Activated CD4-positive, alpha-beta T cell treated with anti-CD3 and anti-CD28 coated beads, Interleukin-2, amount 10 ng/mL, durations not matched to agents 7 days and 5 days (primary cell): ENCODE measurements around the gene WIPI1. TPM values are rescaled to one million over a fixed set of nuclear protein-coding genes. Genes with fewer than 3 reads are reported as not detected.
"Not testable (repeated sequence)": the region's sequence is repeated elsewhere in the genome, so short reads cannot be mapped to it uniquely, and the experiment has no call there.

Experiments
- CTCF ChIA-PET: fragments of 350-600 bp; sonication (Branson Sonifier 250); formaldehyde crosslinking; loops from one replicate; lab custom pipeline; 2021; ENCODE audit warnings: antibody characterized with exemption; lab: Charles Lee
- POLR2A ChIA-PET: fragments of 350-600 bp; sonication (Branson Sonifier 250); formaldehyde crosslinking; loops from one replicate; lab custom pipeline; 2021; ENCODE audit warnings: antibody characterized with exemption; lab: Charles Lee
- DNase-seq: peaks from one replicate; pipeline ENCODE4 v3.0.0-alpha.2; 2020
- H3K27ac Mint-ChIP-seq: one replicate; pipeline ENCODE4 v1.8.0; 2021; ENCODE audit warnings: mild to moderate bottlenecking, moderate library complexity, mixed read lengths
- H3K27me3 Mint-ChIP-seq: one replicate; pipeline ENCODE4 v1.8.0; 2021; ENCODE audit warnings: mixed read lengths
- H3K36me3 Mint-ChIP-seq: one replicate; pipeline ENCODE4 v1.8.0; 2021; ENCODE audit warnings: low read depth, mixed read lengths
- H3K4me1 Mint-ChIP-seq: one replicate; pipeline ENCODE4 v1.8.0; 2021; ENCODE audit warnings: mixed read lengths
- H3K4me3 Mint-ChIP-seq: one replicate; pipeline ENCODE4 v1.8.0; 2021; ENCODE audit warnings: mild to moderate bottlenecking, moderate library complexity, mixed read lengths
- H3K9me3 Mint-ChIP-seq: one replicate; pipeline ENCODE4 v1.8.0; 2021; ENCODE audit warnings: mixed read lengths
- total RNA-seq, 2 experiments: library from RNA; stranded (reverse); gene quantifications; one replicate each; pipeline ENCODE4 v1.2.3, GENCODE V29; 2021

Gene WIPI1
- total RNA-seq, 2 experiments from 2014 or later = 28.2 to 34.4 TPM

DNA sequence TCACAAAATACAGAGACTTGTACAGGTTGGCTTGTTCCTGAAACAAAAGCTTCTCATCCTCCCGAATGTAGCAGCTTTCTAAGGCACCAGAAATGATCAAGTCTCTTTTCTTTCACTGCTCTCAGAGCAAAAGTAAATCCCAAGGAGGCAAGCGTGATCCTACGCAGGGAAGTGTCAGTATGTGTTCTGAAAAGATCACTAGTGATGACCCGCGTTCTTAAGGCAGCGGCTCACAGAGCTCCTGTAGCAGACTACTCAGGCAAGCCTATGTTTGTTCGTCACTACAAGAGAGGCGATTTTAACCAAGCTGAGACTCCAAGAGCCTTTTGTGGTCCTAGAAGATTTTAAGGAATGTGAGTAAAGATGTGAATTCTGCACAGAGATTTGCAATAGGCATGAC lies 34.5 kb downstream of the WIPI1 start:
- DNase-seq = no peak
- Mint-ChIP-seq H3K27me3 (no peaks in the 10 kb centered on the region), H3K27ac (no peak overlapping the region), H3K9me3 (no peaks in the 10 kb centered on the region), H3K4me3 (no peak overlapping the region), H3K36me3 (peaks cover 36% of the 10 kb centered on the region), H3K4me1 (peaks cover 4% of the 10 kb centered on the region)
- ChIA-PET CTCF (interaction anchor here (2.3 kb wide), 1 partner anchor 10 kb away, joined by 9 read pairs; no protein-coding TSS in a partner anchor), POLR2A (no interaction called here)

DNA sequence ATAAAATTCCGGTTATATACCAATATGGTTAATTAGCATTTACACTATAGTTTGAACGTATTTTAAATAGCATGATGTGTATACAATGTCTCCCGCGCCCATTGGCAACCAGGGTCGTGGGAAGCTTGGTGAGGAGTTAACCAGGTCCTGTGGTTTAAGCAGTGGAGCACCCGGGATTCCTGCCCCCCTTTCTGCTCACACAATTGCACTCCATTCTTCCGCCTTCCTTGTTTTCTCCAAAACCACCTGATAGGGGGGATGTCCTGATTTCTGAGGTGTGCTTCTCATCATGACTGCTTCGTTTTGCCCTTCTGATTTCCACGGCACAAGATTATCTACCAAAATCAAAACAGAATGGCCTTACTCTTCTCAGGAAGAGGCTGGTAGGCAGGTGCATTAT lies 35.8 kb downstream of the WIPI1 start:
- ChIA-PET POLR2A (no interaction called here), CTCF (interaction anchor here (2.3 kb wide), 1 partner anchor 11 kb away, joined by 9 read pairs; no protein-coding TSS in a partner anchor)
- H3K27ac Mint-ChIP-seq = no peak overlapping the region
- no peak for DNase-seq
- peaks cover 43% of the 10 kb centered on the region for H3K36me3 Mint-ChIP-seq
- H3K9me3 Mint-ChIP-seq = peaks cover 6% of the 10 kb centered on the region
- no peaks in the 10 kb centered on the region for H3K27me3 Mint-ChIP-seq
- H3K4me3 Mint-ChIP-seq = no peak overlapping the region
- H3K4me1 Mint-ChIP-seq = peaks cover 5% of the 10 kb centered on the region

GRCh38 chr17:68420065-68420464 lies 37.2 kb downstream of the WIPI1 start:
- no peak overlapping the region for H3K27ac Mint-ChIP-seq
- H3K36me3 Mint-ChIP-seq = peaks cover 52% of the 10 kb centered on the region
- DNase-seq = no peak
- H3K4me1 Mint-ChIP-seq = peaks cover 18% of the 10 kb centered on the region
- no peaks in the 10 kb centered on the region for H3K27me3 Mint-ChIP-seq
- ChIA-PET POLR2A (no interaction called here), CTCF (interaction anchor here (1.0 kb wide), 1 partner anchor 21 kb away, joined by 3 read pairs; no protein-coding TSS in a partner anchor)
- no peak overlapping the region for H3K4me3 Mint-ChIP-seq
- H3K9me3 Mint-ChIP-seq = peaks cover 18% of the 10 kb centered on the region

DNA sequence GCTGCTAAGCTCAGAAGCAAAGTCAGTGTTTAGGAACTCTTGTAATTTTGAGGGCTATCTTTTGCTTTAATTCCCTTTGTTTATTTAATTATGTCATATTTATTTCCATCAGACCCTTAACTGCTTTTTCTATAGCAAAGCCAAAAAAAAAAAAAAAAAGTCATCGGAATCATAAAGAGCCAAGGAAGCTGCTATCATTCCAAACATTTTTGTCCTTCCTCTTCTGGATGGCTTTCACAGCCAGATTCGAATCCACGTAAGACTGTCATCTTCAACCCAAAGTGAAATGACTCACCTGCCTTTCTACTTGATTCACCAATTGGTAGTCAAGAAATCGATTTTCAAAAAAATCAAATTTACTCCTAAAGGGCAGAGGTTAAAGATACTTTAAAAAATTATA lies 38.4 kb downstream of the WIPI1 start:
- Mint-ChIP-seq H3K27ac (no peak overlapping the region), H3K9me3 (peaks cover 29% of the 10 kb centered on the region), H3K36me3 (peaks cover 59% of the 10 kb centered on the region), H3K27me3 (no peaks in the 10 kb centered on the region), H3K4me3 (no peak overlapping the region), H3K4me1 (peaks cover 30% of the 10 kb centered on the region)
- CTCF ChIA-PET = interaction anchor here (1.1 to 2.5 kb wide), 2 partner anchors 12 to 17 kb away, joined by 3 to 9 read pairs; no protein-coding TSS in a partner anchor
- POLR2A ChIA-PET = no interaction called here
- no peak for DNase-seq

DNA sequence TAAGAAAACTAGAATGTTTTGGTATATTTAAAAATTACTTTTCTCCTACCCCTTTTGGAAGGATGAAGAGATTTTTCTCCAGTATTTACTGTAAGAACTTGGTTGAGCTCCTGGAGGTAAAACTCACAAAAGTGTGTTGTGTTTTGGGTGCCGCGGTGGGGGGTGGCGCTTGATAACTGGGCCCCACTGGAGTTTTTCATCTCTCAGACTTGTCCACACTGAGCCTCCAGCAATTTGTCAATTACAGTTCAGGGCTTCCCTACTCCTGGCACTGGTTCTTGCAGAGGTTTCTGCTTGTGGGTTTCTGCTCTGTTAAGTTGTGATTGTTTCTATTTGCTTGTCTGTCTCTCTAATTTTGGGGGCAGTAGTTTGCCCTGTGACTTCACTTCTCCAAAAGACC lies 40.0 kb downstream of the WIPI1 start:
- H3K36me3 Mint-ChIP-seq = peaks cover 60% of the 10 kb centered on the region
- DNase-seq = no peak
- H3K27ac Mint-ChIP-seq = no peak overlapping the region
- H3K9me3 Mint-ChIP-seq = peaks cover 29% of the 10 kb centered on the region
- H3K4me1 Mint-ChIP-seq = peaks cover 30% of the 10 kb centered on the region
- H3K4me3 Mint-ChIP-seq = no peak overlapping the region
- H3K27me3 Mint-ChIP-seq = no peaks in the 10 kb centered on the region
- CTCF ChIA-PET = interaction anchor here (2.5 kb wide), 1 partner anchor 19 kb away, joined by 9 read pairs; no protein-coding TSS in a partner anchor
- POLR2A ChIA-PET = no interaction called here

DNA sequence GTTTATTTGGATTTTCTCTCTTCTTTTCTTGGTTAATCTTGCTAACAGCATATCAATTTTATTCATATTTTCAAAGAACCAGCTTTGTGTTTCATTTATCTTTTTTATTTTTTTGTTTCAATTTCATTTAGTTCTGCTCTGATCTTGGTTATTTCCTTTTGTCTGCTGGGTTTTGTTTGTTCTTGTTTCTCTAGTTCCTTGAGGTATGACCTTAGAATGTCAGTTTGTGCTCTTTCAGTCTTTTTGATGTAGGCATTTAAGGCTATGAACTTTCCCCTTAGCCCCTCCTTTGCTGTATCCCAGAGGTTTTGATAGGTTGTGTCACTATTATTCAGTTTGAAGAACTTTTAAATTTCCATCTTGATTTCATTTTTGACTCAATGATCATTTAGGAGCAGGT lies 42.4 kb downstream of the WIPI1 start:
- H3K27me3 Mint-ChIP-seq, POLR2A ChIA-PET, DNase-seq: not testable (repeated sequence)
- Mint-ChIP-seq H3K27ac (peak overlapping the region; percentile 90), H3K36me3 (peaks cover 47% of the 10 kb centered on the region), H3K9me3 (peaks cover 35% of the 10 kb centered on the region), H3K4me1 (peaks cover 28% of the 10 kb centered on the region), H3K4me3 (peak overlapping the region; percentile 84)
- CTCF ChIA-PET = interaction anchor here (1.3 kb wide), 1 partner anchor 16 kb away, joined by 3 read pairs; no protein-coding TSS in a partner anchor

DNA sequence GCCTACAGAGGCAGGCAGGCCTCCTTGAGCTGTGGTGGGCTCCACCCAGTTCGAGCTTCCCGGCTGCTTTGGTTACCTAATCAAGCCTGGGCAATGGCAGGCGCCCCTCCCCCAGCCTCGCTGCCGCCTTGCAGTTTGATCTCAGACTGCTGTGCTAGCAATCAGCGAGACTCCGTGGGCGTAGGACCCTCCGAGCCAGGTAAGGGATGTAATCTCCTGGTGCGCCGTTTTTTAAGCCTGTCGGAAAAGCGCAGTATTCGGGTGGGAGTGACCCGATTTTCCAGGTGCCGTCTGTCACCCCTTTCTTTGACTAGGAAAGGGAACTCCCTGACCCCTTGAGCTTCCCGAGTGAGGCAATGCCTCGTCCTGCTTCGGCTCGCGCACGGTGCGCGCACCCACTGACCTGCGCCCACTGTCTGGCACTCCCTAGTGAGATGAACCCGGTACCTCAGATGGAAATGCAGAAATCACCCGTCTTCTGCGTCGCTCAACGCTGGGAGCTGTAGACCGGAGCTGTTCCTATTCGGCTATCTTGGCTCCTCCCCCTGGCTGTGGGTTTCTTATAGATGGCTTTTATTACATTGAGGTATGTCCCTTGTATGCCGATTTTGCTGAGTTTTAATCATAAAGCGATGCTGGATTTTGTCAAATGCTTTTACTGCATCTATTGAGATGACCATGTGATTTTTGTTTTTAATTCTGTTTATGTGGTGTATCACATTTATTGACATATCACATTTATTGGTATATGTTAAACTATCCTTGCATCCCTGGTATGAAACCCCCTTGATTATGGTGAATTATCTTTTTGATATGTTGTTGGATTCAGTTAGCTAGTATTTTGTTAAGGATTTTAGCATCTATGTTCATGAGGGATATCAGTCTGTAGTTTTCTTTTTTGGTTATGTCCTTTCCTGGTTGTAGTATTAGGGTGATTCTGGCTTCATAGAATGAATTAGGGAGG lies 43.4 kb downstream of the WIPI1 start:
- H3K4me3 Mint-ChIP-seq = peak overlapping the region; percentile 84
- peaks cover 35% of the 10 kb centered on the region for H3K9me3 Mint-ChIP-seq
- POLR2A ChIA-PET = interaction anchor here (1.0 kb wide), 1 partner anchor 60 kb away, joined by 8 read pairs; no protein-coding TSS in a partner anchor

GRCh38 chr17:68407656-68408055 lies 49.6 kb downstream of the WIPI1 start:
- CTCF ChIA-PET = interaction anchor here (1.6 to 1.7 kb wide), 2 partner anchors 9 to 15 kb away, joined by 4 to 6 read pairs; no protein-coding TSS in a partner anchor
- H3K4me1 Mint-ChIP-seq, H3K4me3 Mint-ChIP-seq, H3K27ac Mint-ChIP-seq, POLR2A ChIA-PET, DNase-seq, H3K27me3 Mint-ChIP-seq: not testable (repeated sequence)
- H3K9me3 Mint-ChIP-seq = peaks cover 40% of the 10 kb centered on the region
- peaks cover 35% of the 10 kb centered on the region for H3K36me3 Mint-ChIP-seq

More for the DNA sequence above, 43.4 kb downstream of the WIPI1 start:
- H3K4me1 Mint-ChIP-seq = peaks cover 28% of the 10 kb centered on the region
- H3K27me3 Mint-ChIP-seq = not testable (repeated sequence)
- CTCF ChIA-PET = interaction anchor here (1.0 to 1.3 kb wide), 3 partner anchors 13 to 15 kb away, joined by 3 to 5 read pairs (median 5); no protein-coding TSS in a partner anchor
- peaks cover 39% of the 10 kb centered on the region for H3K36me3 Mint-ChIP-seq
- DNase-seq = peak; percentile 76
- H3K27ac Mint-ChIP-seq = peak overlapping the region; percentile 90

DNA sequence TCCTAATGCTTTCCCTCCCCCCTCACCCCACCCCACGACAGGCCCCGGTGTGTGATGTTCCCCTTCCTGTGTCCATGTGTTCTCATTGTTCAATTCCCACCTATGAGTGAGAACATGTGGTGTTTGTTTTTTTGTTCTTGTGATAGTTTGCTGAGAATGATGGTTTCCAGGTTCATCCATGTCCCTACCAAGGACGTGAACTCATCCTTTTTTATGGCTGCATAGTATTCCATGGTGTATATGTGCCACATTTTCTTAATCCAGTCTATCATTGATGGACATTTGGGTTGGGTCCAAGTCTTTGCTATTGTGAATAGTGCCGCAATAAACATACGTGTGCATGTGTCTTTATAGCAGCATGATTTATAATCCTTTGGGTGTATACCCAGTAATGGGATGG lies 53.5 kb downstream of the WIPI1 start:
- H3K27ac Mint-ChIP-seq, POLR2A ChIA-PET, H3K27me3 Mint-ChIP-seq, H3K4me3 Mint-ChIP-seq, CTCF ChIA-PET, DNase-seq: not testable (repeated sequence)
- peaks cover 35% of the 10 kb centered on the region for H3K9me3 Mint-ChIP-seq
- peaks cover 38% of the 10 kb centered on the region for H3K36me3 Mint-ChIP-seq
- H3K4me1 Mint-ChIP-seq = peaks cover 25% of the 10 kb centered on the region

DNA sequence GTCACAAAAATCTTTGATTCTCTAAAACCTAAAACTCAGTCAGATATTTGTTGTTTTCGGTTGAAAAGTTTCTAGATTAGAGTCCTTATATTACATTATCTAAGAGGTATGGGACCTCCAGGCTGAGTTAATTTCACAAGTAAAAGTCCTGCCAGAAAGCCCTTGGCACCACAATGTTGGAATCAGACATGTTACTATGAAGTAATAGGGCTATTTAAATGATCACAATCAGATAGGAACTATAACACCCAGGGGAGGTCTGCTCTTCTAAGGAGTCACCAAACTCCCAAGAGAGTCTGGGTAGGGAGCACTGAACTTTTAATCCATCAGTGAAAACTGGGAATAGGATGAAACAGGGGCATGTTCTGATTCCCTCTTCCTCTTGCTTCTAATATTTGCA lies 54.2 kb downstream of the WIPI1 start:
- no peak overlapping the region for H3K4me3 Mint-ChIP-seq
- H3K27ac Mint-ChIP-seq = no peak overlapping the region
- H3K9me3 Mint-ChIP-seq = peaks cover 35% of the 10 kb centered on the region
- ChIA-PET POLR2A (no interaction called here), CTCF (no interaction called here)
- H3K4me1 Mint-ChIP-seq = peaks cover 31% of the 10 kb centered on the region
- peaks cover 3% of the 10 kb centered on the region for H3K27me3 Mint-ChIP-seq
- DNase-seq = no peak
- peaks cover 38% of the 10 kb centered on the region for H3K36me3 Mint-ChIP-seq

DNA sequence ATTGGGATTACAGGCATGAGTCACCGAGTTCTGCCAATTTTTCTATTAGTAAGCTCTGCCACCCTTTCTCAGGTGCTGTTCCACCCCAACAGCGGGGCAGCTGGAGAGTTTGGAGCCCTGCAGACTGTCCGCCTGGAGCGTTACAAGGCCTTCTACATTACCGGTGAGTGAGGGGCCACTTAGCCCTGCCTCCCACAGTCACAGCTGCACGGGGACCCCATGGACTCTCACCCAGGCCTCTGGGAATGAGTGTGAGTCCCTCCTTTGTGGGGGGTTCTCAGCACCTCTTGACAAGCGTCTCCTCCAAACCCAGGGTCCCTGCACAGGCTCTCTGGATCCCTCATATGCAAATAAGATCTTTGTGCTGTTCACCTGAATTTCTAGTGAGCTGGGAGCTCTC lies 56.0 kb downstream of the WIPI1 start:
- H3K9me3 Mint-ChIP-seq = peaks cover 20% of the 10 kb centered on the region
- H3K4me1 Mint-ChIP-seq = peaks cover 40% of the 10 kb centered on the region
- H3K36me3 Mint-ChIP-seq = peaks cover 23% of the 10 kb centered on the region
- H3K27ac Mint-ChIP-seq = peak overlapping the region; percentile 36
- H3K27me3 Mint-ChIP-seq = no peaks in the 10 kb centered on the region
- POLR2A ChIA-PET = no interaction called here
- CTCF ChIA-PET = interaction anchor here (0.6 to 4.5 kb wide), 3 partner anchors 13 to 170 kb away, joined by 3 to 25 read pairs (median 5); no protein-coding TSS in a partner anchor
- H3K4me3 Mint-ChIP-seq = no peak overlapping the region
- DNase-seq = no peak

DNA sequence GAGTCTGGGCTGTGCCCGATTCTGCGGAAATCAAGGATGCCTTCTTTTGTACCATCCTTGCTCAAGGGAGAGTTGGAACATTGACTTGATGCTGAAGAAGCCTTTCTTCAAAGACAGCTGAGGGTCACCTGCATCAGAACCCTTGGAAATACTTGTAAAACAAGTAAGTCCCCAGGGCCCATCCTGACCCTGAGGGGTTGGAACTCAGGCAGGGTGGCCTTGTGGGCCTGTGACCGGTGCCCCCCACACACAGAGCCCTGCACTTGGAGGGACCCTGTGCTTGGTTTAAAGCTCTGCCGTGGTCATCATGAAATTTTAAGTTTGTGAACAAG lies 56.9 kb downstream of the WIPI1 start:
- Mint-ChIP-seq H3K36me3 (peaks cover 18% of the 10 kb centered on the region), H3K27me3 (no peaks in the 10 kb centered on the region), H3K4me3 (no peak overlapping the region), H3K4me1 (peaks cover 41% of the 10 kb centered on the region), H3K27ac (peak overlapping the region; percentile 90), H3K9me3 (peaks cover 16% of the 10 kb centered on the region)
- no peak for DNase-seq
- ChIA-PET POLR2A (no interaction called here), CTCF (interaction anchor here (1.6 to 4.5 kb wide), 4 partner anchors 14 to 55 kb away, joined by 4 to 25 read pairs (median 12); no protein-coding TSS in a partner anchor)
